Endothelial cell of umbilical vein (primary cell): ENCODE results near the gene CDC7. TPM values are rescaled to one million over a fixed set of nuclear protein-coding genes. Genes with fewer than 3 reads are reported as not detected.

Source experiments
- BruUV-seq: library from RNA; stranded (reverse); fragments of 400-500 nt; replicated peaks from 2 replicates; lab custom pipeline; 2021; lab: Mats Ljungman, UMichigan
- CTCF ChIA-PET: fragments of 300-600, 350-600 bp; sonication (Branson Sonifier 250); formaldehyde crosslinking; loops from one replicate; lab custom pipeline; 2021; ENCODE audit warnings: antibody characterized with exemption, inconsistent platforms; lab: Charles Lee
- POLR2A ChIA-PET: fragments of 300-600, 350-600 bp; sonication (Branson Sonifier 250); formaldehyde crosslinking; loops from one replicate; lab custom pipeline; 2021; ENCODE audit warnings: antibody characterized with exemption, inconsistent platforms; lab: Charles Lee
- DNase-seq: peaks from one replicate; pipeline ENCODE4 v3.0.0-alpha.2; 2011; ENCODE audit warnings: low read depth, low spot score
- FAIRE-seq: peaks from 2 replicates; lab custom pipeline; 2011; peaks lifted over from hg19 to GRCh38; lab: Jason Lieb, UNC
- H2AFZ ChIP-seq: 2 replicates; pipeline ENCODE4 v1.6.0; 2012; ENCODE audit warnings: low read depth, low read length, control low read depth, inconsistent platforms
- H3K27ac ChIP-seq: 2 replicates; pipeline ENCODE4 v1.5.1; 2011; ENCODE audit warnings: low read depth, mild to moderate bottlenecking, control low read depth, low read length, moderate library complexity; ENCODE audit not compliant: insufficient read depth
- H3K27me3 ChIP-seq, 2 experiments: 2 replicates each; pipeline versions ENCODE4 v1.6.0 to v1.6.1; 2011; ENCODE audit warnings: low read length in 2 of 2, mixed read lengths in 1 of 2; ENCODE audit not compliant: control insufficient read depth in 2 of 2, insufficient read depth in 2 of 2
- H3K36me3 ChIP-seq, 2 experiments: 2 replicates in 1 of 2; 3 replicates in 1 of 2; pipeline ENCODE4 v1.5.1; 2011; ENCODE audit warnings: low read length in 2 of 2, mild to moderate bottlenecking in 1 of 2, moderate library complexity in 1 of 2; ENCODE audit not compliant: control insufficient read depth in 2 of 2, insufficient read depth in 2 of 2; ENCODE audit errors: extremely low read depth in 1 of 2
- H3K4me1 ChIP-seq: 3 replicates; pipeline ENCODE4 v1.5.1; 2011; ENCODE audit warnings: mild to moderate bottlenecking, low read length; ENCODE audit not compliant: control insufficient read depth, insufficient read depth; ENCODE audit errors: extremely low read depth
- H3K4me2 ChIP-seq: 2 replicates; pipeline ENCODE4 v1.6.1; 2011; ENCODE audit warnings: low read length, control low read depth, mixed read lengths; ENCODE audit not compliant: insufficient read depth
- H3K4me3 ChIP-seq, 3 experiments: fragments of 200-600 bp in 1 of 3; sonication (generic), shearing (Covaris generic) in 1 of 3; replicated peaks in 1 of 3; 2 replicates each; pipeline ENCODE4 v1.5.1; 2011 to 2016; ENCODE audit warnings: control low read depth in 3 of 3, low read length in 3 of 3, mild to moderate bottlenecking in 2 of 3, inconsistent platforms in 1 of 3, low read depth in 1 of 3, moderate library complexity in 1 of 3; ENCODE audit not compliant: insufficient read depth in 1 of 3
- H3K79me2 ChIP-seq: 2 replicates; pipeline ENCODE4 v1.6.0; 2012; ENCODE audit warnings: low read length, inconsistent platforms; ENCODE audit not compliant: control insufficient read depth, insufficient read depth
- H3K9ac ChIP-seq: replicated peaks from 2 replicates; pipeline ENCODE3; 2011; ENCODE audit warnings: low read length, control low read depth; ENCODE audit not compliant: insufficient read depth; ENCODE audit errors: extremely low read depth
- H3K9me1 ChIP-seq: replicated peaks from 3 replicates; pipeline ENCODE4 v1.6.0; 2011; ENCODE audit warnings: mild to moderate bottlenecking, low read length; ENCODE audit not compliant: control insufficient read depth, insufficient read depth; ENCODE audit errors: extremely low read depth
- H3K9me3 ChIP-seq: replicated peaks from 2 replicates; pipeline ENCODE4 v1.5.1; 2012; ENCODE audit warnings: low read length, inconsistent platforms; ENCODE audit not compliant: control insufficient read depth, insufficient read depth
- H4K20me1 ChIP-seq: replicated peaks from 2 replicates; pipeline ENCODE3; 2011; ENCODE audit warnings: mild to moderate bottlenecking, low read length; ENCODE audit not compliant: control insufficient read depth, insufficient read depth; ENCODE audit errors: extremely low read depth
- CTCF ChIP-seq, 2 donors: IDR thresholded peaks; 1 replicate in 1 of 2; 2 replicates in 1 of 2; pipeline ENCODE4 v1.5.1; 2011; ENCODE audit warnings: low read length in 2 of 2, mild to moderate bottlenecking in 2 of 2, moderate library complexity in 2 of 2, control low read depth in 1 of 2, inconsistent platforms in 1 of 2, low read depth in 1 of 2; ENCODE audit not compliant: insufficient read depth in 1 of 2; ENCODE audit errors: extremely low read depth in 1 of 2
- EZH2 ChIP-seq: IDR thresholded peaks from 2 replicates; pipeline ENCODE4 v1.6.1; 2012; ENCODE audit warnings: borderline replicate concordance, low read depth, mild to moderate bottlenecking, moderate library complexity, low read length, inconsistent platforms; ENCODE audit not compliant: severe bottlenecking
- FOS ChIP-seq: IDR thresholded peaks from 2 replicates; pipeline ENCODE4 v1.6.1; 2011; ENCODE audit warnings: mild to moderate bottlenecking, low read length, moderate library complexity, borderline replicate concordance; ENCODE audit not compliant: insufficient read depth
- JUN ChIP-seq: IDR thresholded peaks from 2 replicates; pipeline ENCODE4 v1.6.1; 2011; ENCODE audit warnings: borderline replicate concordance, low read depth; ENCODE audit not compliant: insufficient read length, insufficient read depth
- MAX ChIP-seq: IDR thresholded peaks from 2 replicates; pipeline ENCODE4 v1.6.1; 2011; ENCODE audit not compliant: insufficient read depth, insufficient read length
- POLR2A ChIP-seq: IDR thresholded peaks from 2 replicates; pipeline ENCODE4 v1.6.1; 2012; ENCODE audit warnings: low read depth, mild to moderate bottlenecking, control low read depth, low read length
- POLR2AphosphoS5 ChIP-seq: IDR thresholded peaks from 2 replicates; pipeline ENCODE4 v1.6.1; 2012; ENCODE audit warnings: low read depth, mild to moderate bottlenecking, control low read depth, low read length, moderate library complexity; ENCODE audit not compliant: insufficient read depth
- dilution Hi-C: fragments of 300-500 bp; cut with MboI; formaldehyde crosslinking; loops from one replicate; pipeline ENCODE4 v1.15.0; 2019; ENCODE audit warnings: low sequenced_read_pairs; ENCODE audit not compliant: extremely low pct_ligation_motif_present
- intact Hi-C: fragments of 100-400 bp; cut with micrococcal nuclease; formaldehyde crosslinking; loops from one replicate; pipeline ENCODE4 v1.10.0; 2022
- polyA plus RNA-seq, 4 experiments: library from polyadenylated mRNA; depleted of rRNA in 3 of 4; stranded (reverse) in 3 of 4; unstranded in 1 of 4; fragments of >200 nt; gene quantifications; 2 replicates each; pipeline versions ENCODE4 v1.2.1 to v1.2.3, GENCODE V29; 2011 to 2012; ENCODE audit warnings: missing spikeins in 1 of 4
- total RNA-seq: library from RNA; stranded (reverse); gene quantifications from 2 replicates; pipeline ENCODE4 v1.2.3, GENCODE V29; 2021

Gene CDC7
- total and polyA plus RNA-seq, 2 donors (not counting 3 experiments of a cell fraction or from before 2014, with no cell fraction given) = 3.9 to 11.7 TPM

- intact Hi-C loops = no loop called here
- no peak overlapping the region for H3K4me2 ChIP-seq
- BruUV-seq = no TSS peak
- no peaks in the 10 kb centered on the region for H3K9me1 ChIP-seq
- peaks cover 15% of the 10 kb centered on the region for H3K4me1 ChIP-seq
- no peaks in the 10 kb centered on the region for H4K20me1 ChIP-seq
- POLR2A ChIA-PET = no interaction called here
- no peaks in the 10 kb centered on the region for H3K9me3 ChIP-seq
- H3K36me3 ChIP-seq = no peaks in the 10 kb centered on the region
- no peaks in the 10 kb centered on the region for H3K79me2 ChIP-seq
- H3K27me3 ChIP-seq = no peaks in the 10 kb centered on the region
- CTCF ChIA-PET = no interaction called here
- H3K9ac ChIP-seq = no peak overlapping the region
- H3K4me3 ChIP-seq = no peak overlapping the region
- dilution Hi-C loops = no loop called here
- H2AFZ ChIP-seq = no peak overlapping the region
- TF ChIP-seq JUN (no peak), EZH2 (no peak), MAX (no peak), POLR2A (no peak), FOS (no peak), POLR2AphosphoS5 (no peak), CTCF (IDR thresholded peaks at IDR 0.05; ENCODE audit: extremely low read depth in 1 of 2, insufficient read depth in 1 of 2, low read depth in 1 of 2, low read length in 2 of 2) (no peak)
- DNase-seq (no peak), FAIRE-seq (peak; percentile 8)
- no peak overlapping the region for H3K27ac ChIP-seq
Observed at GRCh38 chr1:91550961-91551360, 50.3 kb downstream of the CDC7 start.
